GM21390 (cell line): ENCODE measurements around the gene LPCAT3.

Source experiments
- ATAC-seq: cut with Tn5 transposase; IDR thresholded peaks from one replicate; pipeline ENCODE4 v1.9.1; 2021; ENCODE audit not compliant: unreplicated experiment

LPCAT3 gene

DNA sequence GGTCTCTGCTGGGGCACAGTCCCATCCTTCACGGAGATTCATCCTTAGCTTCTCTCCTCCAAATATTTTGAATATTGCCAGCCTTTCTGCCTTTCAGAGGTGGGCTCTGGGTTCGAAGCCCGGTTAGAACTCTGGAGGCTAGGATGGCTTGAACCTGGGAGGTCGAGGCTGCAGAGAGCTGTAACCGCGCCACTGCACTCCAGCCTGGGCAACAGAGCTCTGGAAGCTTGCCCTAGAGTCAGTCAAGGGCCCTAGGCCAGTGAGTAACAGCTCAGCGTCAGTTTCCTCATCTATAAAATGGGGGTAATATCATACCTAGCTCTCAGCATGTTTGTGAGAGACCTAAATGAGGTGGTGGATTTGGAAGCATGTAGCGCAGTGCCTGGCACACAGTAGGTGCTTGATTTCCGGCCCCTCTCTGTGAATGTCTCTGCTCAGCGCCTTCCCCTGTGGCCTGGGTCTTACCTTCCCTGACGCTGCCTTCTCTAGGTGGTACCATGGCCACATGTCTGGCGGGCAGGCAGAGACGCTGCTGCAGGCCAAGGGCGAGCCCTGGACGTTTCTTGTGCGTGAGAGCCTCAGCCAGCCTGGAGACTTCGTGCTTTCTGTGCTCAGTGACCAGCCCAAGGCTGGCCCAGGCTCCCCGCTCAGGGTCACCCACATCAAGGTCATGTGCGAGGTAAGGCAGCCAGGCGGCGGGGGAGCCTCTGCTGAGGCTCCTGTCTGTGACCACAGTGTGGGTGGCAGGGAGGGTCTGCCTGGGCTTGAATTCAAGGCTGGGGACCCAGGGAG is 63.8 kb downstream of the LPCAT3 start:
- no peak for ATAC-seq

DNA sequence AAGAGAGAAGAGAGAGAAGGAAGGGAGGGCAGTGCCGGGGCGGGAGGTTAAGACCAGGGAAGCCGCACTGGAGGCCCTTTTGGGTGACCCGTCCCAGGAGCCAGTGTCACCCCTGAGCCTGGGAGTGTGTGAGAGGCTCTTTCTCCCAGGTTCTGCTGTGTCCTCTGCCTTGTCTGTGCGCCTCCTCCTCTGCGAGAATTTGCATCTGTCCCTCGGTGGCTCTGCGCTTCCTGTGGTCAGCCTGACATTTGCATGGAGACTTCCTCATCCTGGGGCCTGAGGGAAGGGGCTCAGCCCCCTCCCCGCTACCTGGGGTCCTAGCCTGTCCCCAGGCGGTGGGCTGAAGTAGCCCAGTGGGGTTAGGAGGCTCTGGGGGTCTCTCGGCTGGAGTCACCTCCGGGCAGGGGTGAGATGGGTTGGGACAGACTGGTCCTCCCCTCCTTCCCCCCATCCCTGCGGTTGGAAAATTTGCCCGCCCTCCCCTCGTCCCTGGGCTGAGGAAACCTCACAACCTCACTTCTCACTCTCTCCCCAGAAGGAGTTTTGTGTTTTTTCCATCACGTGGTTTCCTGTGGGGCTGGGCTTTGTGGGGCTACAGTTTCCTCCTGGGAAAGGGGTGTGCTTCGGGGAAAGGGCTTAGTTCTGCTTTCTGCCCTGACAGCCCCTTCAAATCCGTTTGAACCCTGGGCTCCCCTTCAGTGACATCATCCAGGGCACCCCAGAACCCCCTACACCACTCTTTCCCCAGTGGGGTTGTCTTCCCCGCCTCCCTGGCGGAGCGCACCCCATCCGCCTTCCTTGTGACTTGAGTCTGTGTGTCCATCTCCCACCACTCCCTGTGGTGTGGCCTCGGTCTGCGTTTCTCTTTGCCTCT is 64.6 kb downstream of the LPCAT3 start:
- ATAC-seq: peak; percentile 45

DNA sequence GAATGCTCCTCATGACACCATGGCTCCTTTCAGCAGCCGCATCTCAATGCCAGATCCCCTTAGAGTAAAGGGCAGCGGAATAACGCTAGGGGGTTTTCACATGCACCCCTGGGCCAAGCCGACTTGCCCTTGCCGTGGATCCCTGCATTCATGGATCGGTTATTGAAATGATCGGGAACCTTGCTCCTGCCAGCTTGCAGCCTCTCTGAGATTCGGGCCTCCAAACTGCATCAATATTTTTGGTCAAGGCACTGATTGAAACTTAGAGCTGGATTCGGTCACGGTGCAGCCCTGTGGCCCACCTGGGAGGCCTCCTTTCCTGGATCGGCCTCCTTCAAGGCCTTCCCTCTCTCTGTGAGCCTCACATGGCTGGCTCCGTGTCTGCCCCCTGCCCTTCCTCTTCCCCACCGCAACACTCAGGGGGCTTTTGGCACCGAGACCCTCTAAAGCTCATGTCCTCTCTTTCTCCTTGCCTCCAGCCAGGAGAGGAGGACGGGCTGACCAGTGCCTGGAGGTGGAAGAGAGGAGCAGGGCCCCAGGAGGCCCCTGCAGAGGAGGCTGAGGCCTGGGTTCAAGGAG is 65.3 kb downstream of the LPCAT3 start:
- ATAC-seq: no peak

DNA sequence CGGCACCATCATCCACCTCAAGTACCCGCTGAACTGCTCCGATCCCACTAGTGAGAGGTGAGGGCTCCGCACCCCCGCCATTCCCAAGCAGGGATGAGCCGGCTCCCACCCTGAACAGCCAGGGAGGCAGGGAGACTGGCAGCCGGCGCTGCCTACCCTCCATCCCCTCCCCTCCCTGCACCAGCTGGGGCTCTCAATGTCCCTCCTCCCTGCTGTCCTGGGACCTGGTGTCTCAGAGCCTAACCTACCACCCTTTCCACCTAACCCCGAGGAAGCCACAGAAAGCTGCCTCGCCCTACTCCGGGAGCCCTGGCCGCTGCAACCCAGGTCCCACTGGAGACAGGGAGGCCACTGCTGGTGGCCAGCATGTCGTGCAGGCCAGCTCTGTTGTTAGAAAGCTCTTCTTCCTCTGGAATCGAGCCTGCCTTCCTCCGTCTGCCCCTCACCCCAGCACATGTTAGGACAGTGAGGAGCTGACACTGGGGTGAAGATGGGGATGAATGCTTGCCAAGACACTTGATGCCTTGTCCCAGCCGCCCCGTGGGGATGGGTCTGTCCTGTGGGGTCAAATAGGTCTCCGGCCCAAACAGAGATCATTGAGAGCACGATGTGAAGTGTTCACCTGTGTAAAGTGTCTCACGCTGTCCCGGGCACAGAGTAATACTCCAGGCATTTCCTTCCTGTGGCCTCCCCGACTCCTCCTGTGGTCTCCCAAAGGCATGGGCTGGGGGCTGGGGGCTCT is 66.0 kb downstream of the LPCAT3 start:
- ATAC-seq: no peak

DNA sequence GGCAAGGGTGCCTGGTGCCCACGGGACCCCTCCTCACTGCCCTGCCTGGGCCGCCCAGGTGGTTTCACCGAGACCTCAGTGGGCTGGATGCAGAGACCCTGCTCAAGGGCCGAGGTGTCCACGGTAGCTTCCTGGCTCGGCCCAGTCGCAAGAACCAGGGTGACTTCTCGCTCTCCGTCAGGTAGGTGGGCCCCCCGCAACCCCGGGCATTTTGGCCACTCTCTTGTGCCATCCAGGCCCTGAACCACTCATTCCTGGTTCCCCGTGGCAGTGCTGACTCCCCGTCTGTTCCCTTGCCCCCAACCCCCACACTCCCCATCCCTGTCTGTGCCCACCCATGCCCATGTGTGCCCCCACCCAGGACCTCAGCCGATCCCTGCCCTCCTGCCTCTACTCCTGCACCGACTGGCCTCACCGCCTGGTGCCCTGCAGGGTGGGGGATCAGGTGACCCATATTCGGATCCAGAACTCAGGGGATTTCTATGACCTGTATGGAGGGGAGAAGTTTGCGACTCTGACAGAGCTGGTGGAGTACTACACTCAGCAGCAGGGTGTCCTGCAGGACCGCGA is 66.6 kb downstream of the LPCAT3 start:
- no peak for ATAC-seq

DNA sequence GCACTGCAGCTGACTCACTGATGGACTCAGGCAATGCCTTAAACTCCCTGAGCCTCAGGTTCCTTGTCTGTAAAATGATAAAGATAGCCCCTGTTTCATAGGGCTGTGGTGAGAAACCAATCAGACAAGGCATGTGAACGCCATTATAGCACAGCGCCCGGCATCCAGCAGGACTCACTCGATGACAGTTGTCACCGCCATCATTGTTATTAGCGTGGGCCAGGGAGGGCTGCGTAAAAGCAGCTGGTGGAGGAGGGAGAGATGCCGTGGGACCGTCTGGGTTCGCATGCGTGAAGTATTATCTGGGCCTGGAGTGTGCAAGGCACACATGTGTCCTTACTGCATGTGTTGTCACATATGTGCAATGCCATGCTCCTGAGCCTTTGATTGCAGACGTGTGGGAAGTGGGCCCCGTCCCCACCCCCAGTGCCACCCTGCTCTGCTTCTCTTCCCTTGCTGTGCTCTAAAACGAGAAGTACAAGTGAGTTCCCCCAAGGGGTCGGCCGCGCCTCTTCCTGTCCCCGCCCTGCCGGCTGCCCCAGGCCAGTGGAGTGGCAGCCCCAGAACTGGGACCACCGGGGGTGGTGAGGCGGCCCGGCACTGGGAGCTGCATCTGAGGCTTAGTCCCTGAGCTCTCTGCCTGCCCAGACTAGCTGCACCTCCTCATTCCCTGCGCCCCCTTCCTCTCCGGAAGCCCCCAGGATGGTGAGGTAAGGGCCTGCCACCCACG is 67.3 kb downstream of the LPCAT3 start, which contains the start of gene PTPN6:
Gene PTPN6, plus strand, starts transcription at position 546 of the 730 bp plus-strand sequence. Its CDS starts 157 bp downstream, at position 703.
- ATAC-seq: no peak

DNA sequence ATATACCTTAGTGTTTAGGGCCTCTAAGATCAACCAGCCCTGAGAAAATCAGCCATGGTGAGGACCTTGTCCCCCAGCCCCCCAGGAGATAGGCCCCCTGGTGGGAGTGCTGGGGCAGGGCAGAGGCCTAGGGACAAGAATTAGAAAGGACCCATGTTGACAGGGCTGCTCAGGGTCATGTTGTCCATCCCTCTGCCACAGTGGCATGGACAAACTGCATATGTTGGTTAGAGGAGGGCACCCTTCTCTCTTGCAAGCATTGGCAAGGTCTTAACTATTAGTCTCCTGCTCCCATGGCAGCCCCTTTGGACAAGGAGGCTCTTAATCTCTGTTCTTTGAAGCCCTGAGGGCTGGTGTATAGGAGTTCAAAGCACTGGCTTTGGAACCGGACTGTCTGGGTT is 67.9 kb downstream of the LPCAT3 start:
- no peak for ATAC-seq

DNA sequence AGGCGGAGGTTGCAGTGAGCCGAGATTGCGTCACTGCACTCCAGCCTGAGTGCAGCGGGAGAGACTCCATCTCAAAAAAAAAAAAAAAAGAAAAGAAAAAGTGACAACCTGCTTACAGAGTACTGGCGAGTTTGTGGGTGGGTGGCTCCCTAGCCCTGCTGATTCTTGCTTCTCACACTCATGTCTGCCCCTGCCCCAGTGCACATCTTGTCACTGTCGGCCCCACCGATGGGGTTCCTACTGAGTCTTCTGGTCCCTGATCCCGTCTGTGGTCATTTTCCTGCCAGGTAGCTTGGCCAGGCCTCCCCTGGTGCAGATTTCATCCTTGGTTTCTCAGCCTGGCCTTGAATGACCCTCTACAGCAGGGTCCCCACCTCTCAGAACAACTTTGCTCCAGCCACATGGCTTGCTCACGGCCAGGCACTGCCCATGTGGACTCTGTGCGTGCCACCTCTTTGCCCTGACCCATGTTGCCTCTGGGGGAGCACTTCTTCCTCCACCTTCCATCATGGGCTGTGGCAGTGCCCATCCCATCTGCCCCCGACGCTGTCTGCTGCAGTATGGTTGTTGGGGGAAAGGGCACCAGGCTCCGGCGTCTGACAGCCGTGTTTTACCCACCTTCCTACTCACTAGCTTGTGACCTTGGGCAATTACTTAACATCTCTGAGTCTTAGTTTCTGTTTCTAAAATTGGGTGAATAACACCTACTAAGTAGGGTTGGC is 69.2 kb downstream of the LPCAT3 start:
- ATAC-seq: no peak

DNA sequence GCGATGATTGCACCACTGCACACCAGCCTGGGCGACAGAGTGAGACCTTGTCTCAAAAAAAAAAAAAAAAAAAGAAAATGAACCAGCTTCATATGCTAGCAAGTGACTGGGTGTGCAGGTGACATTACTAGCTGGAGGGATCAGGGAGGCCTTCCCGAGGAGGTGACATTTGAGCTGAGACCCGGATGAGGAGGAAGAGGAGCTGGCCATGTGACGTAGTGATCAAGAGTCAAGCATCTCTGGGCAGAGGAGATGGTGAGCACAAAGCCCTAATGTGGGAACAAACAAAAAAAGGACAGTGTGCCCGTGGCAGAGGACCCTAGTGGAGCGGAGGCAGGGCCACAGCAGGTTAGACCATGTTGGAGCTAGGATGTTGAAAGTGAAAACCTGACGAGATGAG is 70.7 kb downstream of the LPCAT3 start:
- no peak for ATAC-seq

DNA sequence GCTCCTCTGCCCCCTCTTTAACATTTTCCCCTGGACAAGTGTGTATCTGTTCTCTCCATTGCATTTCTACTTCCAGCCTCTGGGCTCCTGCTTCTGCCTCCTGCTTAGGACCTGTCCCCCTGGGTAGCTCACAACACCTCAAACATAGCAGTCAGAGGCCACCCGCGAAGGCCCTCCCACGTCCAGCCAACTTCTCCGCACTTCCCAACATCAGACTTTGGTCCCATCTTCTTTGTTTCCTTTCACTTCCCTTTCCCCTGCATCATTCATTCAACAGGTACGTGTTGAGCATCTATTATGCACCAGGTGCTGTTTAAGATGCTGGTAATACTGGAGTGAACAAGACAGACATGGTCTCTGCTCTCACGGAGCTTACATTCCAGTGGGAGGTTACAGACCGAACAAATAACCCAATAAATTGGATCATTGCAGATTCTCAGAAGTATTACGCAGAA is 71.3 kb downstream of the LPCAT3 start:
- no peak for ATAC-seq

DNA sequence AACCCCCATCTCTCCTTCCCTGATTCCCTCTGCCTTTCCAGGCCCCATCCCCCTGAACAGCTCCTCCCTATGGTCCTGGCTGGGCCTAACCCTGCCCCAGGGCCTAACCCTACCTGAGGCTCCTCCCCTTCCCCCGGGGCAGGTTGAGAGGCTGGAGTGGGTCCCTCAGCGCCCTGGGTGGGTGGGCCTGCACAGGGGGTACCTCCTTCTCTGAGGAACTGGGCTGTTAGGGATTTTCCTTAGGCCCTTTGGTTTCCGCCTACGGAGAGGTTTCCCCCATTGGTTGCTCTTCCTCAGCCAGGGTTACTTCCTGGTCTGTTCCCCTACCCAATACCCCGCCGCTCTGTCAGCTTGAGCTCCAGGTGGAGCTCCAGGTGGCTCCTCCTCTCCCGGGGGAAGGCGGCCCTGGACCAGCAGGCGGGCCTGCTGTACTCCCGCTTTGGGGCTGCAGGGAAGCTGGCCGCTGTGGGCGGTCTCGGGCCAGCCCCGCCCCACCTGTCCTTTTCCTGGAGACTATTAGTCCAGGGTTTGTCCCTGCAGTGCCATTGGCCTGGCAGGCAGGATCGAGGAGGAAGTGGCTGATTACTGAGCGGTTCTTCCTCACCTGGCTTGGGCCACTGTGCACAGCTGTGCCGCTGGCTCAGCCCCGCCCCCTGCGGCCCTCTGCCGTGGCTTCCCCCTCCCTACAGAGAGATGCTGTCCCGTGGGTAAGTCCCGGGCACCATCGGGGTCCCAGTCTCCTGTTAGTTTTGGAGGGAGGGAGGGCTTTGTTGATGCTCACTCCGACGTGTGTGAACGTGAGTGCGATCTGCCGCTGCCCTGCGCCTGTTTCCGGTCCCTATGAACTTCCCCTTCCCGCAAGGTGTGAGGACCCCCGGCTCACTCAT is 72.0 kb downstream of the LPCAT3 start:
- ATAC-seq: peak; percentile 29

DNA sequence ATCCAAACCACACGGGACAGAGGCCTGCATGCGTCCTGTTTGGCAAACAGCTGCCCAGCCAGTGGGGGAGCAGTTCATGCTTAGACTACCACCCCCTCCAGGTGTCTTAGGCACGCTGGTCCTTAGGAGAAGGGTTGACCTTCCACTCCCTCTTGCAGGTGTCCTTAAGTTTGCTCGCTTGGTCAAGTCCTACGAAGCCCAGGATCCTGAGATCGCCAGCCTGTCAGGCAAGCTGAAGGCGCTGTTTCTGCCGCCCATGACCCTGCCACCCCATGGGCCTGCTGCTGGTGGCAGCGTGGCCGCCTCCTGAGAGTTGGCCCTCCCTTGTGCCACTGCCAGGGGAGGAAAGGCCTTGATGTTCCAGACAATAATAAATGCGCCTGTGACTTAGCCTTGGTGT is 72.7 kb downstream of the LPCAT3 start:
- no peak for ATAC-seq

DNA sequence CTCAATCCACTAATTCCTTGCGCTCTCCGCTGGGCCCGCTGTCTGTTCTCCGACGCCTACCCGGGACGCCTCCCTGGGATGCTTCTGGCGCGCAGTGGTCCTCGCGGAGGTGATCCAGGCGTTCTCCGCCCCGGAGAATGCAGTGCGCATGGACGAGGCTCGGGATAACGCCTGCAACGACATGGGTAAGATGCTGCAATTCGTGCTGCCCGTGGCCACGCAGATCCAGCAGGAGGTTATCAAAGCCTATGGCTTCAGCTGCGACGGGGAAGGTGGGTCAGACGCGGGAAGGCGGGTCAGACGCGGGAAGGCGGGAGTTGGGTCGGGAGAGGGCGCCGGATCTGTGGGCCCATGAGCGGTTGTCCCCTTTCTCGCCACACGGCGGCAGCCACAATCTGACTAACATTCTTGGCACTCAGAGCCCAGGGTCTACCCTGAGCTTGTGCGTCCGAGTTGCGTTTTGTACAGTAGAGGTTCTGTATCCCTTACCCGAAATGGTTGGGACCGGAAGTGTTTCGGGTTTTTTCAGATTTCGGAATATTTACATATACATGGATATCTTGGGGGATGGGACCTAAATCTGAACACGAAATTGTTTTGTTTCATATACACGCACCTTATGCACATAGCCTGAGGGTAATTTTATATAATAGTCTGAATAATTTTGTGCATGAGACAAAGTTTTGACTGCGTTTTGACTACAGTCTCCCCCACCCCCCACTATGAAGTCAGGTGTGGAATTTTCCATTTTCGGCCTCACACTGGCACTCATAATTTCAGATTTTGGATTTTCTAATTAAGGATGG is 73.7 kb downstream of the LPCAT3 start:
- peak; percentile 32 for ATAC-seq

DNA sequence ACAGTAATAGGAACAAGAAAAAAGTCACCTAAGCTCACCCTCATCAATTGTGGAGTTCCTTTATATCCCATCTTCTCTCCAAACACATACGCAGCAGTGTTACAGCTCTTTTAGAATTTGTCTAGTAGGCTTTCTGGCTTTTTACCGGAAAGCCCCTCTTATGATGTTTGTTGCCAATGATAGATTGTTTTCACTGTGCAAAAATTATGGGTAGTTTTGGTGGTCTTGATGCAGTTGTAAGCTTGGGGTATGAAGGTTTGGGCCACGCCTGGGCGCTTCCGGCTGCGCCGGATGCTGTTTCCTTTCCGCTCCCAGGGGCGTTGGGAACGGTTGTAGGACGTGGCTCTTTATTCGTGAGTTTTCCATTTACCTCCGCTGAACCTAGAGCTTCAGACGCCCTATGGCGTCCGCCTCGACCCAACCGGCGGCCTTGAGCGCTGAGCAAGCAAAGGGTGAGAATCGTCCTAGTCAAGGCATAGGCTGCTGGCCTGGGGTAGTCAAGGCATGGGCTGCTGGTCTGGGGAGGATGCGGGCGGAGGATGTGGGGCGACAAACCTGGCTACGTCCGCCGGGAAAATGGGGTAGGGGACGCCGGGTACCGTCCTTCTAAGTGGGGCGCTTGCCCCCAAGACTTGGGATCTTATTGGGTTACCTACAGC is 74.4 kb downstream of the LPCAT3 start, which contains the start of the genes C12orf57 and RNU7-1:
Gene C12orf57, plus strand, starts transcription at position 301 of the 659 bp plus-strand sequence. Its CDS starts 100 bp downstream, at position 401.
Gene RNU7-1, plus strand, starts transcription at position 95 of the 659 bp plus-strand sequence.
- peak; percentile 38 for ATAC-seq

DNA sequence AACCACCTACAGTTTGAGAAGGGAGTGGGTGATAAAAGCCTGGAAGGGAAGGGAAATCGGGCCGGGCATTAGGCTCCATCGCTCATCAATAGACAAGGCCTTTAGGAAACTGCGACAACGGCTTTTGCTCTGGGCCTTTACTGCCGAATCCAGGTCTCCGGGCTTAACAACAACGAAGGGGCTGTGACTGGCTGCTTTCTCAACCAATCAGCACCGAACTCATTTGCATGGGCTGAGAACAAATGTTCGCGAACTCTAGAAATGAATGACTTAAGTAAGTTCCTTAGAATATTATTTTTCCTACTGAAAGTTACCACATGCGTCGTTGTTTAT is 74.9 kb downstream of the LPCAT3 start:
- peak; percentile 31 for ATAC-seq

DNA sequence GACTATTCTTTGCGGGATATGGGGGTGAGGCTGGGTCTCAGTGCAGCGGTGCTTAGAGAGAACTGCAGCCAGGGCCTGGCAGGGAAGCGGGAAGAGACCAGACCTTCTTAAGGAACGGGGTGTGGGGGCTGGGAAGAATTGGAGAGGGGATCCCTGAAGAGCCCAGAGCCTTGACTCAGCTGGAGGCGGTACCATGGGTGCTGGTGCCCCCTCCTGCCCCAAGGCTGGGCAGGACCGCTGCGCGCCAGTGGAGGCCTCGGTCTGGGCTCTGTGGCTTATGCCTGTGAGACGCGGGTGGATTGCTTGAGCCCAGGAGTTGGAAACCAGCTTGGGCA is 76.0 kb downstream of the LPCAT3 start:
- ATAC-seq: no peak

DNA sequence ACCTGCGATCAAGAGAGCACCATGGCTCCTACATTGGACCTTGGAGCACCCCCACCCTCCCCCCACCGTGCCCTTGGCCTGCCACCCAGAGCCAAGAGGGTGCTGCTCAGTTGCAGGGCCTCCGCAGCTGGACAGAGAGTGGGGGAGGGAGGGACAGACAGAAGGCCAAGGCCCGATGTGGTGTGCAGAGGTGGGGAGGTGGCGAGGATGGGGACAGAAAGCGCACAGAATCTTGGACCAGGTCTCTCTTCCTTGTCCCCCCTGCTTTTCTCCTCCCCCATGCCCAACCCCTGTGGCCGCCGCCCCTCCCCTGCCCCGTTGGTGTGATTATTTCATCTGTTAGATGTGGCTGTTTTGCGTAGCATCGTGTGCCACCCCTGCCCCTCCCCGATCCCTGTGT is 76.5 kb downstream of the LPCAT3 start:
- ATAC-seq: no peak
